Neural progenitor cell (in vitro differentiated cells): ENCODE results near the gene GALNT8.

Experiments used
- CTCF ChIP-seq: fragments of 200-600 bp; sonication (generic); IDR thresholded peaks from 2 replicates; pipeline ENCODE4 v1.5.1; 2017; ENCODE audit warnings: antibody characterized with exemption, mild to moderate bottlenecking
- EZH2 ChIP-seq: fragments of 200-600 bp; sonication (generic); IDR thresholded peaks from 2 replicates; pipeline ENCODE4 v1.6.1; 2017; ENCODE audit warnings: antibody characterized with exemption, mild to moderate bottlenecking, moderate library complexity

- no peak for TF ChIP-seq CTCF
- no peak for TF ChIP-seq EZH2
Observed at GRCh38 chr12:4786795-4787194, 66.6 kb downstream of the GALNT8 start.
